Measurements from ENCODE around the gene VPS13D. TPM values are rescaled to one million over a fixed set of nuclear protein-coding genes. Genes with fewer than 3 reads are reported as not detected.

The VPS13D gene
- total RNA-seq, 1 experiment from 2014 or later: 33.1 TPM

- intact Hi-C loops (cut with micrococcal nuclease; ENCODE audit: unreplicated experiment) (no loop called here), in situ Hi-C loops (cut with HindIII; ENCODE audit: low pct_unique_long_range_greater_than_20kb, low sequenced_read_pairs) (no loop called here)
- no peak for ATAC-seq
- no TSS peak for BruUV-seq (replicated peaks)
- no peak for TF ChIP-seq SIN3A (IDR thresholded peaks at IDR 0.05; ENCODE audit: borderline replicate concordance, insufficient read depth, low read depth, low read length)
- no peak for TF ChIP-seq POLR2AphosphoS5 (IDR thresholded peaks at IDR 0.05; ENCODE audit: low read depth, low read length)
- no peak for TF ChIP-seq REST (IDR thresholded peaks at IDR 0.05; ENCODE audit: insufficient read depth in 1 of 2, low read depth in 2 of 2, low read length in 1 of 2)
- TF ChIP-seq CTCF (IDR thresholded peaks at IDR 0.05): no peak
- no peak for TF ChIP-seq TCF7L2 (IDR thresholded peaks at IDR 0.05; ENCODE audit: low read depth, low read length)
- Histone ChIP-seq H3K4me3 (ENCODE audit: low read depth in 2 of 2, low read length in 2 of 2) (no peak overlapping the region), H3K27me3 (ENCODE audit: control insufficient read depth, insufficient read depth, low read length) (no peaks in the 10 kb centered on the region), H3K36me3 (ENCODE audit: control insufficient read depth, insufficient read depth, low read length) (no peaks in the 10 kb centered on the region), H3K9me3 (ENCODE audit: control insufficient read depth, insufficient read depth, low read depth, low read length) (no peaks in the 10 kb centered on the region; the same call in 1 of the 2 replicates), H3K4me1 (ENCODE audit: control insufficient read depth, insufficient read depth, low read length) (peaks cover 34% of the 10 kb centered on the region), H3K27ac (ENCODE audit: low read length) (peak overlapping the region; percentile 87)
- CTCF ChIA-PET: no interaction called here
- no peak for DNase-seq (ENCODE audit: low read depth, low spot score)
- POLR2A ChIA-PET: no interaction called here
These were observed 256.2 kb downstream of the VPS13D start for GRCh38 chr1:12486059-12486341.

- in situ Hi-C loops (cut with HindIII; ENCODE audit: low pct_unique_long_range_greater_than_20kb, low sequenced_read_pairs): no loop called here
- H3K4me1 ChIP-seq (ENCODE audit: control insufficient read depth, insufficient read depth, low read length): peaks cover 29% of the 10 kb centered on the region
- peak overlapping the region; percentile 87 for H3K27ac ChIP-seq (ENCODE audit: low read length)
- no peaks in the 10 kb centered on the region for H3K27me3 ChIP-seq (ENCODE audit: control insufficient read depth, insufficient read depth, low read length)
- ChIA-PET CTCF (no interaction called here), POLR2A (no interaction called here)
- no TSS peak for BruUV-seq (replicated peaks)
- DNase-seq (ENCODE audit: low read depth, low spot score) (no peak), ATAC-seq (no peak; the same call in 1 of the 2 replicates)
- no peaks in the 10 kb centered on the region; the same call in 1 of the 2 replicates for H3K9me3 ChIP-seq (ENCODE audit: control insufficient read depth, insufficient read depth, low read depth, low read length)
- intact Hi-C loops (cut with micrococcal nuclease; ENCODE audit: unreplicated experiment): no loop called here
- no peaks in the 10 kb centered on the region for H3K36me3 ChIP-seq (ENCODE audit: control insufficient read depth, insufficient read depth, low read length)
- no peak overlapping the region for H3K4me3 ChIP-seq (ENCODE audit: low read depth in 2 of 2, low read length in 2 of 2)
- TF ChIP-seq SIN3A (IDR thresholded peaks at IDR 0.05; ENCODE audit: borderline replicate concordance, insufficient read depth, low read depth, low read length) (no peak), TCF7L2 (IDR thresholded peaks at IDR 0.05; ENCODE audit: low read depth, low read length) (peak; percentile 60)
These were observed 256.7 kb downstream of the VPS13D start for GRCh38 chr1:12486401-12487005.

DNA sequence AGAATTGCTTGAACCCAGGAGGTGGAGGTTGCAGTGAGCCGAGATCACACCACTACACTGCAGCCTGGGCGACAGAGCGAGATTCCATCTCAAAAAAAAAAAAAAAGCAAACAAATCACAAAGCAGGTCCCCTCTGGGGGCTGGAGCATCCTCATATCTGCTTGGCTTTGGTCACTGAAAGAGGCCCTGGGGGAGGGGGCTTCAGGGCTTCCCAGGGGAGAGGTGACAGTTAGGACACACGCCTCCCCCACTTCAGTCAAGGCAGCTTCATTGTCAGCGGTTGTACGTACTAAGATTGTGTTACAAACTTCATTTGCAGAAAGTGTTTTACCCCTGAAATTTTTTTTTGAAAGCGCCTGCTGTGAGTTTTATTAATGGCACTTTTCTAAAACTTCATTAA, 257.7 kb downstream of the VPS13D start:
- POLR2A ChIA-PET: no interaction called here
- no peaks in the 10 kb centered on the region for H3K27me3 ChIP-seq (ENCODE audit: control insufficient read depth, insufficient read depth, low read length)
- intact Hi-C loops (cut with micrococcal nuclease; ENCODE audit: unreplicated experiment) (no loop called here), in situ Hi-C loops (cut with HindIII; ENCODE audit: low pct_unique_long_range_greater_than_20kb, low sequenced_read_pairs) (no loop called here)
- H3K4me3 ChIP-seq (ENCODE audit: low read depth in 2 of 2, low read length in 2 of 2): no peak overlapping the region
- no peak for TF ChIP-seq CTCF (IDR thresholded peaks at IDR 0.05)
- no peak for TF ChIP-seq SIN3A (IDR thresholded peaks at IDR 0.05; ENCODE audit: borderline replicate concordance, insufficient read depth, low read depth, low read length)
- no peak for TF ChIP-seq TCF7L2 (IDR thresholded peaks at IDR 0.05; ENCODE audit: low read depth, low read length)
- no peak for TF ChIP-seq POLR2AphosphoS5 (IDR thresholded peaks at IDR 0.05; ENCODE audit: low read depth, low read length)
- TF ChIP-seq REST (IDR thresholded peaks at IDR 0.05; ENCODE audit: insufficient read depth in 1 of 2, low read depth in 2 of 2, low read length in 1 of 2): no peak
- CTCF ChIA-PET: no interaction called here
- no TSS peak for BruUV-seq (replicated peaks)
- H3K36me3 ChIP-seq (ENCODE audit: control insufficient read depth, insufficient read depth, low read length): no peaks in the 10 kb centered on the region
- peak overlapping the region; percentile 56 for H3K27ac ChIP-seq (ENCODE audit: low read length)
- H3K9me3 ChIP-seq (ENCODE audit: control insufficient read depth, insufficient read depth, low read depth, low read length): no peaks in the 10 kb centered on the region; the same call in 1 of the 2 replicates
- ATAC-seq (no peak), DNase-seq (ENCODE audit: low read depth, low spot score) (no peak)
- H3K4me1 ChIP-seq (ENCODE audit: control insufficient read depth, insufficient read depth, low read length): peaks cover 23% of the 10 kb centered on the region

Data from Panc1 (cell line).